ENCODE data around the gene SMS.

DNA sequence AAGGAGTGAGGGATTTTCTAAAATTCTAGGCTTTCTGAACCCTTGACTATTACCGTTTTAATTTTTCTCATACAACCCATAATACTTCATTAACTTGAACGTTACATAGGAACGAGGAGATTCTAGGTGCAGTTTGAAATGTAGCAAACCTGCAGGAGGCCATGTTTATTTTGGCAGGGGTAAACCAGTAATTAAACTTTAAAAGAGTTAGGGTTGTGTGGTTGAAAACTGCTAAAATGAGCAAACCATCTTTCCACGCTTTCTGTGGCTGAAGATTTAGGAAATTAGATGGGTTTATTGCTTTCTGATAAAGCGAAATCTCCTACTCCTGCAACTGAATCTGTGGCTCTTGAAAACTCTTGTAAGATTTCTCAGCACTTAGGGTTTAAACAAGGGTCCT lies 93.3 kb downstream of the SMS start:
- TF ChIP-seq POLR2A (IDR thresholded peaks at IDR 0.05) (no peak), EP300 (IDR thresholded peaks at IDR 0.05) (no peak)
- TF ChIP-seq, protein P1, sequence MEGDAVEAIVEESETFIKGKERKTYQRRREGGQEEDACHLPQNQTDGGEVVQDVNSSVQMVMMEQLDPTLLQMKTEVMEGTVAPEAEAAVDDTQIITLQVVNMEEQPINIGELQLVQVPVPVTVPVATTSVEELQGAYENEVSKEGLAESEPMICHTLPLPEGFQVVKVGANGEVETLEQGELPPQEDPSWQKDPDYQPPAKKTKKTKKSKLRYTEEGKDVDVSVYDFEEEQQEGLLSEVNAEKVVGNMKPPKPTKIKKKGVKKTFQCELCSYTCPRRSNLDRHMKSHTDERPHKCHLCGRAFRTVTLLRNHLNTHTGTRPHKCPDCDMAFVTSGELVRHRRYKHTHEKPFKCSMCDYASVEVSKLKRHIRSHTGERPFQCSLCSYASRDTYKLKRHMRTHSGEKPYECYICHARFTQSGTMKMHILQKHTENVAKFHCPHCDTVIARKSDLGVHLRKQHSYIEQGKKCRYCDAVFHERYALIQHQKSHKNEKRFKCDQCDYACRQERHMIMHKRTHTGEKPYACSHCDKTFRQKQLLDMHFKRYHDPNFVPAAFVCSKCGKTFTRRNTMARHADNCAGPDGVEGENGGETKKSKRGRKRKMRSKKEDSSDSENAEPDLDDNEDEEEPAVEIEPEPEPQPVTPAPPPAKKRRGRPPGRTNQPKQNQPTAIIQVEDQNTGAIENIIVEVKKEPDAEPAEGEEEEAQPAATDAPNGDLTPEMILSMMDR (IDR thresholded peaks at IDR 0.05) = no peak
